Activated CD4-positive, alpha-beta T cell treated with anti-CD3 and anti-CD28 coated beads for 1 hour (primary cell): ENCODE measurements around the gene LENEP.

ENCODE experiments used
- DNase-seq: peaks from one replicate; pipeline ENCODE4 v3.0.0-alpha.2; 2020

LENEP gene

GRCh38 chr1:154960446-154961136, 32.8 kb upstream of the LENEP start:
- no peak for DNase-seq

- DNase-seq = peak; percentile 67
Measured at GRCh38 chr1:154961207-154962155, 31.9 kb upstream of the LENEP start, which contains the start of gene PYGO2. Gene PYGO2, minus strand, starts transcription at chr1:154961782. Its CDS starts 206 bp downstream, at chr1:154961576.

- no peak for DNase-seq
Measured at GRCh38 chr1:154962156-154962749, 31.1 kb upstream of the LENEP start.

GRCh38 chr1:154962795-154963330, 30.5 kb upstream of the LENEP start:
- DNase-seq = no peak

GRCh38 chr1:154963643-154964042, 29.7 kb upstream of the LENEP start:
- DNase-seq = no peak

- DNase-seq = no peak
Measured at GRCh38 chr1:154964359-154964758, 29.0 kb upstream of the LENEP start.

- DNase-seq = no peak
Measured at GRCh38 chr1:154966111-154966510, 27.3 kb upstream of the LENEP start.

GRCh38 chr1:154967331-154967950, 25.9 kb upstream of the LENEP start:
- DNase-seq = no peak

- DNase-seq = no peak
Measured at GRCh38 chr1:154968731-154969130, 24.7 kb upstream of the LENEP start.

- no peak for DNase-seq
Measured at GRCh38 chr1:154969246-154969645, 24.1 kb upstream of the LENEP start.

- no peak for DNase-seq
Measured at GRCh38 chr1:154969860-154970452, 23.4 kb upstream of the LENEP start.

GRCh38 chr1:154970631-154971340, 22.6 kb upstream of the LENEP start, which contains the start of gene SHC1:
Gene SHC1, minus strand, starts transcription at chr1:154970747. Its CDS starts 221 bp downstream, at chr1:154970526.
- no peak for DNase-seq

GRCh38 chr1:154971341-154971998, 21.9 kb upstream of the LENEP start:
- DNase-seq = no peak

- DNase-seq = no peak
Measured at GRCh38 chr1:154972213-154972516, 21.2 kb upstream of the LENEP start.

- DNase-seq = no peak
Measured at GRCh38 chr1:154972517-154973343, 20.7 kb upstream of the LENEP start.

- peak; percentile 80 for DNase-seq
Measured at GRCh38 chr1:154973344-154974101, 19.9 kb upstream of the LENEP start.

- peak; percentile 96 for DNase-seq
Measured at GRCh38 chr1:154974102-154974807, 19.1 kb upstream of the LENEP start, which contains the start of gene CKS1B. Gene CKS1B, plus strand, starts transcription at chr1:154974681. Its CDS starts 65 bp downstream, at chr1:154974746.

- peak; percentile 91 for DNase-seq
Measured at GRCh38 chr1:154974808-154975408, 18.5 kb upstream of the LENEP start.
